Spleen (tissue), 7 donors: ENCODE results near the gene NHERF2.
A peak's percentile ranks its signal among the peaks of the same experiment; 100 is the strongest.

Experiments used
- POLR2A ChIP-seq, 3 donors: fragments of 450-650 bp; IDR thresholded peaks; one replicate each; pipeline ENCODE4 v1.5.1; 2017; ENCODE audit warnings: antibody characterized with exemption in 3 of 3, mild to moderate bottlenecking in 1 of 3
- POLR2AphosphoS5 ChIP-seq, 3 donors: sonication (generic); formaldehyde crosslinking; IDR thresholded peaks; one replicate each; pipeline ENCODE4 v1.5.1; 2017; ENCODE audit warnings: antibody characterized with exemption in 3 of 3
- TF ChIP-seq, protein P1 (sequence below), 11 experiments: fragments of 200-600 bp in 7 of 11; fragments of 450-650 bp in 4 of 11; sonication (generic) in 4 of 11; IDR thresholded peaks in 8 of 11; conservative IDR thresholded peaks in 3 of 11; 1 replicate in 7 of 11; 2 replicates in 4 of 11; pipeline versions ENCODE4 v1.4.0 to v1.8.0; 2016 to 2021; ENCODE audit warnings: antibody characterized with exemption in 11 of 11, inconsistent platforms in 4 of 11, mild to moderate bottlenecking in 1 of 11
- donor health status: DM: no; HTN: no; CAD: no; lungs with moderate emphysema.
- donor health status: DM: no; HTN: no; CAD: no.
- donor health status: DM: no; HTN: no; CAD: no.

DNA sequence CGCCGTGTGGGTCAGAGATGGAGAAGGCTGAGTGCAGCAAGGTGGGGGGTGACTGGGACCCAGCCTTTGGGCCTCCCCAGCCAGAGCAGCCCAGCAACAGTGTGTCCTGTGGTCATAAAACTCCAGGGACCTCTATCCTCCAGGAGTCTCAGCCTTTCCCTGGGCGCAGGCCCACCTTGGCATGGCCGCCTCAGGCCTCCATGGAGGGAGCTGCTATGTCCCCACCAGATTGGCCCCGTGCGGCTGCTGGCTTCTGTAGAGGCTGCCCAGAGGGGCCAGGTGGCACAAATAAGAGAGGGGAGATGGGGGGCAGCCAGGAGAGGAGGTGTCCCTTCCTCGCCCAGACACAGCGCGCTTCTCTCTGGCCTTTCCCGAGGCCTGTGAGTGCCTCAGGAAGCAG is 39.5 kb upstream of the NHERF2 start:
- TF ChIP-seq, protein P1, sequence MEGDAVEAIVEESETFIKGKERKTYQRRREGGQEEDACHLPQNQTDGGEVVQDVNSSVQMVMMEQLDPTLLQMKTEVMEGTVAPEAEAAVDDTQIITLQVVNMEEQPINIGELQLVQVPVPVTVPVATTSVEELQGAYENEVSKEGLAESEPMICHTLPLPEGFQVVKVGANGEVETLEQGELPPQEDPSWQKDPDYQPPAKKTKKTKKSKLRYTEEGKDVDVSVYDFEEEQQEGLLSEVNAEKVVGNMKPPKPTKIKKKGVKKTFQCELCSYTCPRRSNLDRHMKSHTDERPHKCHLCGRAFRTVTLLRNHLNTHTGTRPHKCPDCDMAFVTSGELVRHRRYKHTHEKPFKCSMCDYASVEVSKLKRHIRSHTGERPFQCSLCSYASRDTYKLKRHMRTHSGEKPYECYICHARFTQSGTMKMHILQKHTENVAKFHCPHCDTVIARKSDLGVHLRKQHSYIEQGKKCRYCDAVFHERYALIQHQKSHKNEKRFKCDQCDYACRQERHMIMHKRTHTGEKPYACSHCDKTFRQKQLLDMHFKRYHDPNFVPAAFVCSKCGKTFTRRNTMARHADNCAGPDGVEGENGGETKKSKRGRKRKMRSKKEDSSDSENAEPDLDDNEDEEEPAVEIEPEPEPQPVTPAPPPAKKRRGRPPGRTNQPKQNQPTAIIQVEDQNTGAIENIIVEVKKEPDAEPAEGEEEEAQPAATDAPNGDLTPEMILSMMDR (IDR thresholded peaks at IDR 0.05 in 8 of 11, conservative IDR thresholded peaks at IDR 0.05 in 3 of 11): no peak
- peak in 1 of 3 donors; percentile 18 for TF ChIP-seq POLR2AphosphoS5 (IDR thresholded peaks at IDR 0.05)
- TF ChIP-seq POLR2A (IDR thresholded peaks at IDR 0.05): no peak
